SK-N-SH treated with all-trans-retinoic acid at 6 μM for 48 hours (cell line): ENCODE results near the gene CXCL14.

ENCODE experiments used
- ATAC-seq: fragments of 200-7000 bp; cut with Tn5 transposase; 3 replicates; pipeline ENCODE4 v1.9.1; 2020; ENCODE audit warnings: mild to moderate bottlenecking, moderate library complexity
- ARNTL ChIP-seq: fragments of 450-650 bp; formaldehyde crosslinking; IDR thresholded peaks from 2 replicates; pipeline ENCODE4 v1.5.0; 2020; ENCODE audit warnings: low read depth, mild to moderate bottlenecking, moderate library complexity, borderline replicate concordance
- BACH2 ChIP-seq: fragments of 250-450 bp; sonication (Bioruptor Pico); IDR thresholded peaks from 2 replicates; pipeline ENCODE4 v1.9.0; 2021; ENCODE audit warnings: mild to moderate bottlenecking, borderline replicate concordance
- CSDC2 ChIP-seq: fragments of 250-450 bp; sonication (Bioruptor Pico); IDR thresholded peaks from 2 replicates; pipeline ENCODE4 v1.5.0; 2020; ENCODE audit warnings: mild to moderate bottlenecking, moderate library complexity
- CSRNP3 ChIP-seq: fragments of 250-450 bp; sonication (Bioruptor Pico); IDR thresholded peaks from 2 replicates; pipeline ENCODE4 v1.5.1; 2021; ENCODE audit warnings: mild to moderate bottlenecking, moderate library complexity
- ESRRG ChIP-seq: fragments of 250-450 bp; sonication (Bioruptor Pico); IDR thresholded peaks from 2 replicates; pipeline ENCODE4 v1.6.1; 2021; ENCODE audit warnings: mild to moderate bottlenecking
- GLIS3 ChIP-seq: fragments of 250-450 bp; sonication (Bioruptor Pico); IDR thresholded peaks from 2 replicates; pipeline ENCODE4 v1.5.0; 2020; ENCODE audit warnings: mild to moderate bottlenecking, moderate library complexity
- ISL1 ChIP-seq: fragments of 250-450 bp; sonication (Bioruptor Pico); IDR thresholded peaks from 2 replicates; pipeline ENCODE4 v2.1.2; 2022; ENCODE audit warnings: mild to moderate bottlenecking, moderate library complexity
- OSR1 ChIP-seq: fragments of 250-450 bp; sonication (Bioruptor Pico); IDR thresholded peaks from 2 replicates; pipeline ENCODE4 v1.8.0; 2022; ENCODE audit warnings: moderate library complexity, mild to moderate bottlenecking, inconsistent platforms
- POU6F1 ChIP-seq: fragments of 250-450 bp; sonication (Bioruptor Pico); IDR thresholded peaks from 2 replicates; pipeline ENCODE4 v1.8.0; 2021; ENCODE audit warnings: low read depth, mild to moderate bottlenecking, moderate library complexity, borderline replicate concordance
- PPARA ChIP-seq: fragments of 250-450 bp; sonication (Bioruptor Pico); IDR thresholded peaks from 2 replicates; pipeline ENCODE4 v1.5.0; 2020; ENCODE audit warnings: mild to moderate bottlenecking, borderline replicate concordance
- RARB ChIP-seq: fragments of 250-450 bp; sonication (Bioruptor Pico); IDR thresholded peaks from 2 replicates; pipeline ENCODE4 v1.8.0; 2021; ENCODE audit warnings: mild to moderate bottlenecking, moderate library complexity
- SNAI2 ChIP-seq: fragments of 250-450 bp; sonication (Bioruptor Pico); IDR thresholded peaks from 2 replicates; pipeline ENCODE4 v1.5.0; 2020; ENCODE audit warnings: mild to moderate bottlenecking, moderate library complexity
- TCF4 ChIP-seq: fragments of 250-450 bp; sonication (Bioruptor Pico); IDR thresholded peaks from 2 replicates; pipeline ENCODE4 v1.8.0; 2021; ENCODE audit warnings: mild to moderate bottlenecking, moderate library complexity, borderline replicate concordance
- TOX ChIP-seq: fragments of 250-450 bp; sonication (Bioruptor Pico); IDR thresholded peaks from 2 replicates; pipeline ENCODE4 v1.8.0; 2021; ENCODE audit warnings: mild to moderate bottlenecking, moderate library complexity, borderline replicate concordance
- TSHZ2 ChIP-seq: fragments of 250-450 bp; sonication (Bioruptor Pico); IDR thresholded peaks from 2 replicates; pipeline ENCODE4 v1.5.0; 2020; ENCODE audit warnings: mild to moderate bottlenecking, moderate library complexity
- ZC3H10 ChIP-seq: fragments of 250-450 bp; sonication (Bioruptor Pico); IDR thresholded peaks from 2 replicates; pipeline ENCODE4 v1.5.1; 2021; ENCODE audit warnings: mild to moderate bottlenecking, moderate library complexity
- ZFP3 ChIP-seq: fragments of 250-450 bp; sonication (Bioruptor Pico); IDR thresholded peaks from 2 replicates; pipeline ENCODE4 v1.5.0; 2020; ENCODE audit warnings: mild to moderate bottlenecking, moderate library complexity
- ZFP30 ChIP-seq: fragments of 450-650 bp; formaldehyde crosslinking; IDR thresholded peaks from 2 replicates; pipeline ENCODE4 v1.5.0; 2022; ENCODE audit warnings: mild to moderate bottlenecking, moderate library complexity
- ZNF565 ChIP-seq: fragments of 450-650 bp; formaldehyde crosslinking; conservative IDR thresholded peaks from 2 replicates; pipeline ENCODE4 v1.5.0; 2020; ENCODE audit warnings: low read depth, mild to moderate bottlenecking, moderate library complexity
- ZNF70 ChIP-seq: fragments of 450-650 bp; formaldehyde crosslinking; IDR thresholded peaks from 2 replicates; pipeline ENCODE4 v1.5.0; 2020; ENCODE audit warnings: mild to moderate bottlenecking, moderate library complexity
- ZNF8 ChIP-seq: fragments of 450-650 bp; formaldehyde crosslinking; IDR thresholded peaks from 2 replicates; pipeline ENCODE4 v1.5.0; 2020; ENCODE audit warnings: mild to moderate bottlenecking, moderate library complexity

Gene CXCL14

GRCh38 chr5:135608361-135608760, 29.6 kb upstream of the CXCL14 start (continued):
- TF ChIP-seq CSRNP3 (CRISPR knock-in tag): no peak
- TF ChIP-seq ISL1 (CRISPR knock-in tag): no peak
- no peak for TF ChIP-seq TCF4 (CRISPR knock-in tag)
- no peak for TF ChIP-seq SNAI2 (CRISPR knock-in tag)
- TF ChIP-seq CSDC2 (CRISPR knock-in tag): no peak
- TF ChIP-seq ZNF8 (CRISPR knock-in tag): no peak
- TF ChIP-seq OSR1 (CRISPR knock-in tag): no peak
- no peak for TF ChIP-seq ARNTL (CRISPR knock-in tag)
- TF ChIP-seq RARB (CRISPR knock-in tag): no peak
- TF ChIP-seq ZC3H10: no peak
- no peak for TF ChIP-seq TOX (CRISPR knock-in tag)

- no peak for TF ChIP-seq SNAI2 (CRISPR knock-in tag)
- TF ChIP-seq CSDC2 (CRISPR knock-in tag): no peak
- TF ChIP-seq ARNTL (CRISPR knock-in tag): no peak
- no peak for TF ChIP-seq POU6F1 (CRISPR knock-in tag)
- no peak for TF ChIP-seq ESRRG (CRISPR knock-in tag)
- TF ChIP-seq, all 23 proteins: peak for 0
- no peak for ATAC-seq
Measured at GRCh38 chr5:135606431-135606830, 27.6 kb upstream of the CXCL14 start.

GRCh38 chr5:135605221-135605620, 26.4 kb upstream of the CXCL14 start:
- TF ChIP-seq SNAI2 (CRISPR knock-in tag): no peak
- TF ChIP-seq ZNF70 (CRISPR knock-in tag): no peak
- TF ChIP-seq GLIS3 (CRISPR knock-in tag): no peak
- TF ChIP-seq CSRNP3 (CRISPR knock-in tag): no peak
- TF ChIP-seq ZNF565: no peak
- TF ChIP-seq BACH2 (CRISPR knock-in tag): no peak
- TF ChIP-seq CSDC2 (CRISPR knock-in tag): no peak
- TF ChIP-seq TSHZ2 (CRISPR knock-in tag): no peak
- TF ChIP-seq ZC3H10: no peak
- no peak for TF ChIP-seq TOX (CRISPR knock-in tag)
- no peak for TF ChIP-seq ESRRG (CRISPR knock-in tag)
- TF ChIP-seq RARB (CRISPR knock-in tag): no peak
- no peak for TF ChIP-seq OSR1 (CRISPR knock-in tag)
- TF ChIP-seq ZFP3 (CRISPR knock-in tag): no peak
- TF ChIP-seq ZFP30: no peak
- TF ChIP-seq ISL1 (CRISPR knock-in tag): no peak
- TF ChIP-seq ZNF8 (CRISPR knock-in tag): no peak
- no peak for TF ChIP-seq TCF4 (CRISPR knock-in tag)
- TF ChIP-seq ARNTL (CRISPR knock-in tag): no peak
- no peak for TF ChIP-seq PPARA (CRISPR knock-in tag)
- no peak for ATAC-seq

- TF ChIP-seq ZNF70 (CRISPR knock-in tag): no peak
- no peak for TF ChIP-seq CSDC2 (CRISPR knock-in tag)
- no peak for TF ChIP-seq ARNTL (CRISPR knock-in tag)
- TF ChIP-seq SNAI2 (CRISPR knock-in tag): no peak
- no peak for TF ChIP-seq RARB (CRISPR knock-in tag)
- no peak for TF ChIP-seq ZFP3 (CRISPR knock-in tag)
- no peak for TF ChIP-seq GLIS3 (CRISPR knock-in tag)
- TF ChIP-seq ZFP30: no peak
- TF ChIP-seq ZC3H10: no peak
- TF ChIP-seq, all 23 proteins: peak for 0
- ATAC-seq: no peak
Measured at GRCh38 chr5:135604056-135604455, 25.3 kb upstream of the CXCL14 start.
